GM19463 (cell line): ENCODE results near the gene FCAMR.

Experiments
- ATAC-seq: cut with Tn5 transposase; IDR thresholded peaks from one replicate; pipeline ENCODE4 v1.9.1; 2021; ENCODE audit warnings: mild to moderate bottlenecking, moderate library complexity; ENCODE audit not compliant: unreplicated experiment

Gene FCAMR

GRCh38 chr1:206960676-206961386, 9.4 kb downstream of the FCAMR start:
- ATAC-seq, result no peak

GRCh38 chr1:206958144-206958543, 12.1 kb downstream of the FCAMR start:
- ATAC-seq, result no peak

- ATAC-seq, result no peak
Measured at GRCh38 chr1:206957639-206958038, 12.6 kb downstream of the FCAMR start.

GRCh38 chr1:206955476-206956451, 14.5 kb downstream of the FCAMR start:
- ATAC-seq, result peak; percentile 49

- ATAC-seq, result no peak
Measured at GRCh38 chr1:206954459-206955342, 15.6 kb downstream of the FCAMR start.

GRCh38 chr1:206953626-206954025, 16.6 kb downstream of the FCAMR start:
- no peak for ATAC-seq

- ATAC-seq, result no peak
Measured at GRCh38 chr1:206953126-206953525, 17.1 kb downstream of the FCAMR start.

GRCh38 chr1:206952171-206952570, 18.1 kb downstream of the FCAMR start:
- ATAC-seq, result no peak

- ATAC-seq, result peak; percentile 30
Measured at GRCh38 chr1:206951318-206952100, 18.8 kb downstream of the FCAMR start.

- no peak for ATAC-seq
Measured at GRCh38 chr1:206949641-206950040, 20.6 kb downstream of the FCAMR start.

- ATAC-seq, result no peak
Measured at GRCh38 chr1:206949208-206949607, 21.1 kb downstream of the FCAMR start.

- no peak for ATAC-seq
Measured at GRCh38 chr1:206947255-206947654, 23.0 kb downstream of the FCAMR start.

GRCh38 chr1:206946261-206946660, 24.0 kb downstream of the FCAMR start, which contains the start of gene PIGR:
Gene PIGR (minus strand): TSS chr1:206946466. CDS start chr1:206940531, 5,935 bp downstream.
- no peak for ATAC-seq

GRCh38 chr1:206945779-206946178, 24.5 kb downstream of the FCAMR start:
- ATAC-seq, result no peak

- ATAC-seq, result no peak
Measured at GRCh38 chr1:206944703-206945102, 25.6 kb downstream of the FCAMR start.

- no peak for ATAC-seq
Measured at GRCh38 chr1:206941766-206942418, 28.4 kb downstream of the FCAMR start.

GRCh38 chr1:206940588-206940936, 29.7 kb downstream of the FCAMR start:
- no peak for ATAC-seq

- ATAC-seq, result no peak
Measured at GRCh38 chr1:206939841-206940587, 30.2 kb downstream of the FCAMR start.

- no peak for ATAC-seq
Measured at GRCh38 chr1:206939131-206939530, 31.1 kb downstream of the FCAMR start.
